Stimulated activated naive B cell treated with anti-CD40 and anti-IgM and Interleukin-4, amounts not matched to agents 10 μg/mL and 1 μg/mL and 100 μg/mL, for 72 hours (primary cell): ENCODE measurements around the gene MBTD1.

ENCODE experiments used
- ATAC-seq, 2 donors: fragments of 150-1000 bp; cut with Tn5 transposase; replicated peaks; 2 replicates each; pipeline ENCODE4 v1.10.0; 2021; ENCODE audit warnings: moderate library complexity in 1 of 2
- DNase-seq: peaks from one replicate; pipeline ENCODE4 v3.0.0; 2021
- H3K27ac Mint-ChIP-seq: one replicate; pipeline ENCODE4 v1.8.0; 2022; ENCODE audit warnings: mild to moderate bottlenecking, mixed read lengths
- H3K27me3 Mint-ChIP-seq, 2 donors: one replicate each; pipeline ENCODE4 v1.8.0; 2022; ENCODE audit warnings: mixed read lengths in 2 of 2
- H3K36me3 Mint-ChIP-seq, 2 donors: one replicate each; pipeline ENCODE4 v1.8.0; 2022; ENCODE audit warnings: mixed read lengths in 2 of 2, mild to moderate bottlenecking in 1 of 2
- H3K4me1 Mint-ChIP-seq, 2 donors: one replicate each; pipeline ENCODE4 v1.8.0; 2022; ENCODE audit warnings: mixed read lengths in 2 of 2, mild to moderate bottlenecking in 1 of 2
- H3K4me3 Mint-ChIP-seq, 2 donors: one replicate each; pipeline ENCODE4 v1.8.0; 2022; ENCODE audit warnings: mild to moderate bottlenecking in 2 of 2, mixed read lengths in 2 of 2, moderate library complexity in 1 of 2
- H3K9me3 Mint-ChIP-seq, 2 donors: one replicate each; pipeline ENCODE4 v1.8.0; 2022; ENCODE audit warnings: mixed read lengths in 2 of 2, mild to moderate bottlenecking in 1 of 2

Gene MBTD1

GRCh38 chr17:51161541-51161940 lies 98.3 kb downstream of the MBTD1 start:
- Mint-ChIP-seq H3K9me3 (no peaks in the 10 kb centered on the region), H3K36me3 (peaks cover 46 to 68% of the 10 kb centered on the region in 2 donors), H3K27me3 (no peaks in the 10 kb centered on the region), H3K4me1 (peaks cover 13 to 19% of the 10 kb centered on the region in 2 donors), H3K27ac (no peak overlapping the region), H3K4me3 (no peak overlapping the region)
- ATAC-seq (no peak), DNase-seq (no peak)

GRCh38 chr17:51159604-51160003 lies 100.2 kb downstream of the MBTD1 start:
- no peaks in the 10 kb centered on the region for H3K9me3 Mint-ChIP-seq
- H3K4me3 Mint-ChIP-seq, result no peak overlapping the region
- ATAC-seq (no peak), DNase-seq (no peak)
- no peak overlapping the region for H3K27ac Mint-ChIP-seq
- H3K36me3 Mint-ChIP-seq, result peaks cover 48 to 62% of the 10 kb centered on the region in 2 donors
- peaks cover 0 to 13% of the 10 kb centered on the region in 2 donors for H3K4me1 Mint-ChIP-seq
- H3K27me3 Mint-ChIP-seq, result no peaks in the 10 kb centered on the region

GRCh38 chr17:51155416-51155815 lies 104.4 kb downstream of the MBTD1 start:
- Mint-ChIP-seq H3K9me3 (no peaks in the 10 kb centered on the region), H3K4me3 (peak overlapping the region in 1 of 2 donors; percentile 17), H3K4me1 (peaks cover 0 to 14% of the 10 kb centered on the region in 2 donors), H3K27ac (no peak overlapping the region), H3K36me3 (peaks cover 18 to 30% of the 10 kb centered on the region in 2 donors), H3K27me3 (no peaks in the 10 kb centered on the region)
- ATAC-seq, result no peak
- no peak for DNase-seq

- Mint-ChIP-seq H3K27me3 (no peaks in the 10 kb centered on the region), H3K9me3 (no peaks in the 10 kb centered on the region), H3K27ac (no peak overlapping the region), H3K4me1 (peaks cover 0 to 14% of the 10 kb centered on the region in 2 donors), H3K4me3 (no peak overlapping the region), H3K36me3 (peaks cover 13 to 22% of the 10 kb centered on the region in 2 donors)
- ATAC-seq (no peak), DNase-seq (no peak)
Measured at GRCh38 chr17:51154176-51154575, 105.7 kb downstream of the MBTD1 start.

- H3K9me3 Mint-ChIP-seq, result no peaks in the 10 kb centered on the region
- DNase-seq, result peak; percentile 99
- H3K27me3 Mint-ChIP-seq, result no peaks in the 10 kb centered on the region
- ATAC-seq, result peak; percentile 95 to 97
- H3K27ac Mint-ChIP-seq, result no peak within 1 kb of the TSS
- H3K36me3 Mint-ChIP-seq, result peaks cover 13 to 18% of the 10 kb centered on the region in 2 donors
- no peak within 1 kb of the TSS for H3K4me3 Mint-ChIP-seq
- H3K4me1 Mint-ChIP-seq, result peaks cover 0 to 14% of the 10 kb centered on the region in 2 donors
Measured at GRCh38 chr17:51153210-51154072, 106.4 kb downstream of the MBTD1 start, which contains the start of gene NME1. Gene NME1, plus strand, starts transcription at chr17:51153559. Its CDS starts 2,096 bp downstream, at chr17:51155655.

GRCh38 chr17:51152766-51153209 lies 107.1 kb downstream of the MBTD1 start:
- Mint-ChIP-seq H3K4me1 (peaks cover 4 to 14% of the 10 kb centered on the region in 2 donors), H3K27me3 (no peaks in the 10 kb centered on the region), H3K27ac (no peak overlapping the region), H3K9me3 (no peaks in the 10 kb centered on the region), H3K4me3 (no peak overlapping the region), H3K36me3 (peaks cover 11 to 17% of the 10 kb centered on the region in 2 donors)
- DNase-seq (no peak), ATAC-seq (no peak)

- Mint-ChIP-seq H3K27me3 (no peaks in the 10 kb centered on the region), H3K4me1 (peaks cover 9 to 12% of the 10 kb centered on the region in 2 donors), H3K4me3 (no peak overlapping the region), H3K27ac (no peak overlapping the region), H3K9me3 (no peaks in the 10 kb centered on the region), H3K36me3 (peaks cover 2 to 5% of the 10 kb centered on the region in 2 donors)
- ATAC-seq (no peak), DNase-seq (no peak)
Measured at GRCh38 chr17:51150932-51151331, 108.9 kb downstream of the MBTD1 start.

GRCh38 chr17:51149163-51149562 lies 110.7 kb downstream of the MBTD1 start:
- Mint-ChIP-seq H3K4me3 (no peak overlapping the region), H3K27ac (no peak overlapping the region), H3K9me3 (no peaks in the 10 kb centered on the region), H3K27me3 (no peaks in the 10 kb centered on the region), H3K36me3 (no peaks in the 10 kb centered on the region), H3K4me1 (peaks cover 1 to 12% of the 10 kb centered on the region in 2 donors)
- DNase-seq (no peak), ATAC-seq (no peak)

GRCh38 chr17:51147650-51148049 lies 112.2 kb downstream of the MBTD1 start:
- Mint-ChIP-seq H3K4me1 (peaks cover 1 to 12% of the 10 kb centered on the region in 2 donors), H3K27ac (no peak overlapping the region), H3K27me3 (no peaks in the 10 kb centered on the region), H3K4me3 (peak overlapping the region in 1 of 2 donors; percentile 39), H3K36me3 (no peaks in the 10 kb centered on the region), H3K9me3 (no peaks in the 10 kb centered on the region)
- peak; percentile 63 to 74 for ATAC-seq
- DNase-seq, result no peak

- no peak for ATAC-seq
Measured at GRCh38 chr17:51144266-51145022, 115.4 kb downstream of the MBTD1 start.

GRCh38 chr17:51142597-51142996 lies 117.3 kb downstream of the MBTD1 start:
- Mint-ChIP-seq H3K9me3 (no peaks in the 10 kb centered on the region), H3K27ac (no peak overlapping the region), H3K27me3 (peaks cover 0 to 4% of the 10 kb centered on the region in 2 donors), H3K36me3 (no peaks in the 10 kb centered on the region), H3K4me3 (no peak overlapping the region), H3K4me1 (peaks cover 1 to 6% of the 10 kb centered on the region in 2 donors)
- DNase-seq (no peak), ATAC-seq (no peak)

More at GRCh38 chr17:51144266-51145022, 115.4 kb downstream of the MBTD1 start:
- no peak overlapping the region for H3K27ac Mint-ChIP-seq
- DNase-seq, result no peak
- H3K4me3 Mint-ChIP-seq, result no peak overlapping the region
- H3K9me3 Mint-ChIP-seq, result no peaks in the 10 kb centered on the region
- no peaks in the 10 kb centered on the region for H3K36me3 Mint-ChIP-seq
- H3K4me1 Mint-ChIP-seq, result peaks cover 1 to 12% of the 10 kb centered on the region in 2 donors
- peaks cover 0 to 4% of the 10 kb centered on the region in 2 donors for H3K27me3 Mint-ChIP-seq

- H3K4me1 Mint-ChIP-seq, result peaks cover 6 to 13% of the 10 kb centered on the region in 2 donors
- no peak for ATAC-seq
- H3K9me3 Mint-ChIP-seq, result peaks cover 0 to 2% of the 10 kb centered on the region in 2 donors
- peaks cover 0 to 4% of the 10 kb centered on the region in 2 donors for H3K27me3 Mint-ChIP-seq
- no peak overlapping the region for H3K4me3 Mint-ChIP-seq
- DNase-seq, result no peak
- H3K27ac Mint-ChIP-seq, result no peak overlapping the region
- no peaks in the 10 kb centered on the region for H3K36me3 Mint-ChIP-seq
Measured at GRCh38 chr17:51135956-51136355, 123.9 kb downstream of the MBTD1 start.

GRCh38 chr17:51133365-51133764 lies 126.5 kb downstream of the MBTD1 start:
- peak overlapping the region; percentile 59 for H3K27ac Mint-ChIP-seq
- DNase-seq (no peak), ATAC-seq (peak in 1 of 2 donors; percentile 8)
- H3K4me1 Mint-ChIP-seq, result peaks cover 6 to 13% of the 10 kb centered on the region in 2 donors
- no peak overlapping the region for H3K4me3 Mint-ChIP-seq
- H3K27me3 Mint-ChIP-seq, result no peaks in the 10 kb centered on the region
- no peaks in the 10 kb centered on the region for H3K36me3 Mint-ChIP-seq
- H3K9me3 Mint-ChIP-seq, result peaks cover 0 to 2% of the 10 kb centered on the region in 2 donors

GRCh38 chr17:51132964-51133319 lies 126.9 kb downstream of the MBTD1 start:
- Mint-ChIP-seq H3K27me3 (no peaks in the 10 kb centered on the region), H3K4me1 (peaks cover 8 to 17% of the 10 kb centered on the region in 2 donors), H3K9me3 (peaks cover 0 to 2% of the 10 kb centered on the region in 2 donors), H3K36me3 (no peaks in the 10 kb centered on the region), H3K4me3 (no peak overlapping the region), H3K27ac (peak overlapping the region; percentile 59)
- ATAC-seq (peak; percentile 33 to 71), DNase-seq (no peak)
